Measurements from ENCODE around the gene TWIST2.

The TWIST2 gene

DNA sequence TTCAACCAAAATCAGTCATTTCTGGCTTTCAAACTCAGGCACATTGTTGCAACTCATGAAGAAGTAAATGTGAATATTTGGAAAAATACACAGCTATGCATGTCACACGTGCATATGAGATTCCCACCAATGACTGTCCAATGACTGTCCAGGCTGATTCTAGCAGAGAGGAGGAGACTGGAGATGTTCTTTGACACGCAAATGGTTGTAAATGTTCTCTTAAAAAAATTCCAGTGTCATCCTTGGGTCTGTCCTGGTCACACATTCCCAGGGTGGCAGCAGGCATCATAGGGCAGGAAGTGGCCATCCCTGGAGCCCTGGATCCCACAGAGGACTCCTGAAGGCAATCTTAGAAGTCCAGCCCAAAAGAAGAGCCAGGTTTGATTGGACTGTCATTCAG is 40.9 kb downstream of the TWIST2 start:
- DNase-seq (ENCODE audit: low read depth in 2 of 2, low spot score in 1 of 2) = no peak

DNA sequence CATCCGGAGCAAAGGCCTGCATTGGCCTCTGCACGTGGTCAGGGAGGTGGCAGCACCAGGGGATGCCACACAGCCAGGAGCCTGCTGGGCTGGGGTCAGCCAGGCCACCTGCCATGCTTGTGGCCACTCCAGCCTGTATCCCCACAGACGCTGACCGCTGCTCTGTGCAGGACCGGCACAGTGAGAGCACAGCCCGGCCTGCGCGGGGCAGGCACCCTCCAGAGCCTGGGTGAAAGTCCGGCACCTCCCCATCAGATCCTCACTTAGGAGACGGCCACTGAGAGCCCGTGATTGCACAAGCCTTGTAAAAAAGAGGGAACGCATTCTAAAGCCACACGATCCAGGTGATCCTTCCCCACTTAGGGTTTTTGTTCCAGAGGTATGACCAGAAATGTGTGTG is 42.2 kb downstream of the TWIST2 start:
- DNase-seq (ENCODE audit: low read depth in 2 of 2, low spot score in 1 of 2) = no peak

- no peak for DNase-seq (ENCODE audit: low read depth in 2 of 2, low spot score in 1 of 2)
These were observed 43.0 kb downstream of the TWIST2 start for GRCh38 chr2:238890618-238891456.

DNA sequence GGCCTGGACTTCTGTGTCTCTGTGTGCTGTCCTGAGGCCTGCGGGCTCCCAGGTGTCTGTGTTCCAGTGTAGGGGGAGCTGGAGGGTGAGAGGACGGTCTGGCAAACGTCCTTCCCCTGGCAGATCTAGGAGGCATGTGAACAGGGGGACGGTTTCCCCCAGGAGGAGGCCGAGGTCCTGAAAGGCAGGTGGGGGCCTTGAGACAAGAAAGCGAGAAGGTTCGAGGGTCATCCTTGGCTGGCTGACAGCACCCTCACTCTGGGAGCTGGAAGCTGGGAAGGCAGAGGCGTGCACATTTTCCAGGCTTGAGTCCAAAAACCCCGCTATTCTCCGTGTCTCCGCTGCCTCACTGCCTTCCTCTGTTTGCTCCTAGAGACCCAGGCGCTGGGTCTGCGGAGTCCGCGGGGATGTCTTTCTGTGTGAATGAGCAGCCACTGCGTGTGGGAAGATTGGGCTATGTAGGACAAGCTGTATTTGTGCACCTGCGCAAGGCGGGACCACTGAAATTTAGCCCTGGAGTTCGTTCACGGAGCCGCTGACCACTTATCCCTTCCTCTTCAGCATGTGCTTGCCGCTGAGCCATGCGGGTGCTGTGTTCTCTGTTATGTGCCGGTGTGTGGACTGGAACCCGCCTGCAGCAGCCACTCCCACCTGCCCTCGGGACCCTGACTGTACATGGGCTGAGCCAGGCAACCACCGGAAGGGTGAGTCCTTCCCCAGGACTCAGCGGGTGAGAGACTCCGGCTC is 43.7 kb downstream of the TWIST2 start:
- DNase-seq (ENCODE audit: low read depth in 2 of 2, low spot score in 1 of 2) = no peak

DNA sequence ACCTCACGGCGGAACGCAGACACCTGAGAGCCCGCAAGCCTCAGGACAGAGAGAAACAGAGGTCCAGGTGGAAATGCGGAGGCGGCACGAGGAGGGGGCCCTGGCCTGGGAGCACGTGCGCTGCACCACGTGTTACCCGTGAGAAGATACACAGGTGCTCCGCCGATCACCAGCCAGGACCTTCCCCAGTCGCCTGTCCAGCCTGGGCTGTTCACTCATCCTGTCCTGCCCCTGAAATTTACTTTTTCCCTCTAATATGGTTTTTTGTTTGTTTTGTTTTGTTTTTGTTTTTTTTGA is 44.3 kb downstream of the TWIST2 start:
- DNase-seq (ENCODE audit: low read depth in 2 of 2, low spot score in 1 of 2) = no peak

DNA sequence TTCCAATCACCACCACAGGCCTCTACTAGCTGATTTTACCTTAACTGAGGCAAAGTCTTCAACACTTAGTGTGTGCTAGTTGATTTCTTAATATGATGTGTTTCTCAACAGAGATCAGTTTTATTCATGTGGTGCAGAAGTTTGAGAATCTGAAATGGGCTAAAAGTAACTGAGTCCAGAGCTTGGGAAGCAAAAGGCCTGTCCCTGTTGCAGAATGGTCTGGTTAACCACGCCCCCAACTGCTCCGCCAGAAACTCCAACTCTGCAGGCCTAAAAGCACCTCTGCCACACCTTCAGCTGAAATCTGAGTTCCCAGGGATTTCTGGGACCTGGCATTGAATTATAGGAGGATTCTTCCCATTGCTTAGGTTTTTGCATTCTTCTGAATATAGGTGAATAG is 44.9 kb downstream of the TWIST2 start:
- DNase-seq (ENCODE audit: low read depth in 2 of 2, low spot score in 1 of 2) = no peak

GRCh38 chr2:238893349-238894000 is 45.6 kb downstream of the TWIST2 start:
- no peak for DNase-seq (ENCODE audit: low read depth in 2 of 2, low spot score in 1 of 2)

DNA sequence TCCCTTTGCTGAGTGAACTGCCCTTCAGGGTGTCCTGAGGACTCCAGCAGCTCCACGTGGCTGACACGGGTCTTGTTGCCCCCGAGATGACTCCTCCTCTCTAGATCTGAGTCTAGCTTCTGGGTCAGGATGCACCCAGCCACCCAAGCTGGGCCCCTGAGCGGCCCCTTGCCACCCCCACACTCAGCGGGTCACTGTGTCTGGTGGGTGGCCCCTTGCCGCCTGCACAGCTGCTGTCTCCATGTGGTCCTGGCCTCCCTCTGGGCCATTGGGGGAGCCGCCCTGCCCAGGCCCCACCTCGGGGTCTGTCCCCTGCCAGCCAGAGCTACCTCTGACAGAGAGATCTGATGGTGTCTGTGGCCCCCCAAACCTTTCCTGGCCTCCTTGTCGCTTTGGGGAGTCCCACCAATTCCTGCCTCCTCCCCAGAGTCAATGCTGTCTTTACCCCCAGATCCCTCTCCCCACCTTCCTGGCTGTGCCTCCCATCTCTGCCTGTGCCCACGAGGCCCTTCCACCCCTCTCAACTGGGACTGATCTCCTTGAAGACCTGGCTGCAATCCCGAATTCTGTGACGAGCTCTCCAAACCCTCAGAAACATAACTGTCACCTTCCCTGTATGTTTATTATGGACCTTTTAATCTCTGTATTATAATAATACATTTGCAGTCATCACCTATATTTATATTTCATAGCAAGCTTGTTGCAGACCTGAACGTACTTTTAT is 46.5 kb downstream of the TWIST2 start:
- no peak for DNase-seq (ENCODE audit: low read depth in 2 of 2, low spot score in 1 of 2)

GRCh38 chr2:238894950-238895298 is 47.0 kb downstream of the TWIST2 start:
- DNase-seq (ENCODE audit: low read depth in 2 of 2, low spot score in 1 of 2) = no peak

- DNase-seq (ENCODE audit: low read depth in 2 of 2, low spot score in 1 of 2) = no peak
These were observed 47.5 kb downstream of the TWIST2 start for GRCh38 chr2:238895361-238895882.

DNA sequence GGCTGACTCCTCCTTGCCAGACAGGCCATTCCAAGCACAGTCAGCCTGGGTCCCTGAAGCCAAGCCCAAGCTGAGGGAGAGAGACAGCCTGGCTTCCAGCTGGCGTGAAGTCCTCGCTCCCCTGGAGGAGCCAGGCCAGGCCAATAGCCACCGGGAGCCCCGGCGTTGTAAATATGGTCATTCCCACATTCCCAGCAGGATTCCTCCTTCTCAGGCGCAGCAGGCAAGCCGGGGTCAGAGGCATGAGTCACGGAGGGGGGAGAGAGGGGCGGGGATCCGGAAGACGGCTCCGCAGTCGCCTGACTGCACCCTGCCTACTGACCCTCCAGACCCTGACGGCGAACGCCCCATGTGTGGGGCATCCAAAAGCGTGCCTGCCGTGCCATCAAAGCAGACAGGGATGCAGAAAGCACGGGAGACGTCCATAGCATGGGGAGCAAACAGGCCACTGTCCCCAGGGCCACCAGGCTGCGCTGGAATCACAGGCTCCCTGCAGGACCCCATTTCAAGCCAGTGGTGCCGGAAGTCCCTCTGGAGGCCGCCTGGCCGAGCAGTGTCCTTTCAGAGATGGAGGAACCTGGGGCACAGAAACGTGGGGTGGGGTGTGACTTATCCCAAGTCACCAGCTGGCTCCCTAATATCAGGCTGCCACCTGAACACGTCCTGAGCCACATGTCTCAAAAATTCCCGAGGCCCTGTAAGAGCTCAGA is 48.2 kb downstream of the TWIST2 start:
- DNase-seq (ENCODE audit: low read depth in 2 of 2, low spot score in 1 of 2) = no peak

GRCh38 chr2:238896641-238897040 is 48.8 kb downstream of the TWIST2 start:
- no peak for DNase-seq (ENCODE audit: low read depth in 2 of 2, low spot score in 1 of 2)

- no peak for DNase-seq (ENCODE audit: low read depth in 2 of 2, low spot score in 1 of 2)
These were observed 49.4 kb downstream of the TWIST2 start for GRCh38 chr2:238897122-238897880.

- DNase-seq (ENCODE audit: low read depth in 2 of 2, low spot score in 1 of 2) = no peak
These were observed 50.0 kb downstream of the TWIST2 start for GRCh38 chr2:238897911-238898311.

DNA sequence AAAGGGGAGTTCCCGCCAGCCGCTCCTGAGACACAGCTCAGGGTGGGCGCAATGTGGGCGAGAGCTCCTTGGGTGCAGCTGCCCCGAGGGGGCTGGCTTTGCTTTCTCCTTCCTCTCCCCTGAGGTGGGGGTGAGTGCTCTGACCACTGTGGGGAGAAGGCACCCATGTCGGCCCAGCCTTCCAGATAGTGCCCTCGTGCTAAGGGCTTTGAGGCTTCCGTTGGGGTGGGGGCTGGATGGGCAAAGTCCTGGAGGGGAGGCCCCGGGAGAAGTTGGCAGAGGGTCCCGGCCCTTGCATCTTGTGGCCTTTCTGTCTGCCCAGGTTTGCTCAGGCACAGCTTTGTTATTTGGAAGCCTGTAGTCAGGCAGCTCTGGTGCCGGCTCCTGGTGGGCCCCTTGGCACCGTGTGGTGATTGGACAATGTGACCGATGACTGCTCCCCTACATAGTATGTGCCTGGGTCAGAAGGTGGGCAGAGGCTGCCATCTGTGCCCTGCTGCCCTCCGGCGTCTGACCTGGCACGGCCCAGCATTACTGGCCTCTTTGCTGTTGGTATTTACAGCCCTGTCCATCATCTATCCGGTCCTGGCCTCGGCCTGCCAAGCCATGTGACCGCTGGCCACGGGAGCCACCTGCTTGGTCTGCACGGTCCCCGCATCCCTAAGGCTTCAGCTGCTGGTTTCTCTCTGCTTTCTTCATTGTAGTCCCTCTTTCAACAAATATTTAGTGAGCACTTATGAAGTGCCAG is 50.8 kb downstream of the TWIST2 start:
- no peak for DNase-seq (ENCODE audit: low read depth in 2 of 2, low spot score in 1 of 2)

DNA sequence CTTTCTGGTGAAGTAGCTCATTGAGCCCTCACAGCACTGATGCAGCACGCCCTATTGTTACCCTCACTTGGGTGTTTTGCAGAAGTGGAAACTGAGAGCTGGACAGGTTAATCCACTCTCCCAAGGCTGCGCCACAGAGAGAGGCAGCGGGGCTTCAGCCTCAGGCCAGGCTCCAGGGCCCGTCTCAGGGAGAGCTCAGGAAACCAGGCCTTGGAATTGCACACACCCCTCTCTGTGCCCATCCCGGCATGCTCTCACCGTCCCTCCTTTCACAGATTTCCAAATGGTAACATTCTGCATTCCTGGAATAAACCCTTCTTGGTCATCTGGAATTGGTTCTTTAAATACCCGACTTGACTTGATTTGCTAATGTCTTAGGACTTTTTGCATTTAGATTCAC is 51.5 kb downstream of the TWIST2 start:
- no peak for DNase-seq (ENCODE audit: low read depth in 2 of 2, low spot score in 1 of 2)

DNA sequence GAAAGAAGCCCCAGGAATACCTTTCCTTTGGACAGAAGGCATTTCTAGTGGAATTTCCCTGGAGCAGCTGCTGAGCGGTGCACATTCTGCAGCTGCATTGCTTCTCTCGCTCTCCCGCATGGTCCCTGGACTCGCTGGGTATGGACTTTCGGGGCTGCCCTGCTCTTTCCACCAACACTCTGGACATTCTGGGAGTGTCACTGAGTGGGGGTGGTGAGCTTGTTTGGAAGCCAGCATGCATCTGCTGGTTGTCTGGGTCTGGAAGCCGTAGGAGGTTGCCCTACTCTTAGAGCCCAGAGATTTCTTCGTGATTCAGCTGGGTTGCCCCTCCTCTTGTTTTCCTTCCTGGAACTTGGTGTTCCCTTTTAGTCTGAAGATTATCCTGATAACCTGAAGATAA is 52.6 kb downstream of the TWIST2 start:
- DNase-seq (ENCODE audit: low read depth in 2 of 2, low spot score in 1 of 2) = no peak

GRCh38 chr2:238901461-238902057 is 53.7 kb downstream of the TWIST2 start:
- no peak for DNase-seq (ENCODE audit: low read depth in 2 of 2, low spot score in 1 of 2)

DNA sequence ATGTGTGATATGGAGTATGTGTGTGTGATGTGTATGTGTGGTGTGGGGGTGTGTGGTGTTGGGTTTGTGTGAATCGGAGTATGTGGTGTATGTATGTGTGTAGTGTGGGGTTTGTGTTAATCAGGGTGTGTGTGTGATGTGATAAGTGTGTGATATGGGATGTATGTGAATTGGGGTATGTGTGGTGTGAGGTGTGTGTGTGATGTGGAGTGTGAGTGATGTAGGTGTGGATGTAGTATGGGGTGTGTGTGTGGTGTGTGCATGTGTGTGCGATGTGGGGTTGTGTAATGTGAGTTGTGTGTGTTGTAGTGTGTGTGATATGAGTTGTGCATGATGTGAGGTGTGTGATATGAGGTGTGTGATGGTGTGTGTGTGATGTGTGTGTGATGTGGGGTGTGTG is 54.4 kb downstream of the TWIST2 start:
- DNase-seq (ENCODE audit: low read depth in 2 of 2, low spot score in 1 of 2) = no peak
